Fibroblast of mammary gland (primary cell): ENCODE results near the gene PAGE4.

ENCODE experiments used
- DNase-seq: peaks from one replicate; pipeline ENCODE4 v3.0.0-alpha.2; 2010; ENCODE audit warnings: low read depth
- H3K4me3 ChIP-seq: 2 replicates; pipeline ENCODE4 v1.5.1; 2011; ENCODE audit warnings: low read depth, mild to moderate bottlenecking, low read length, moderate library complexity; ENCODE audit not compliant: control insufficient read depth
- CTCF ChIP-seq: conservative IDR thresholded peaks from 2 replicates; pipeline ENCODE4 v1.5.1; 2011; ENCODE audit warnings: low read depth, low read length, inconsistent platforms; ENCODE audit not compliant: control insufficient read depth, insufficient read depth

The PAGE4 gene

GRCh38 chrX:49812177-49812576, 16.9 kb upstream of the PAGE4 start:
- DNase-seq = no peak
- no peak overlapping the region for H3K4me3 ChIP-seq
- no peak for TF ChIP-seq CTCF

- H3K4me3 ChIP-seq = no peak overlapping the region
- no peak for TF ChIP-seq CTCF
- DNase-seq = no peak
Measured at GRCh38 chrX:49816435-49816834, 12.7 kb upstream of the PAGE4 start.

GRCh38 chrX:49838374-49838773, 9.3 kb downstream of the PAGE4 start:
- peak; percentile 64 for TF ChIP-seq CTCF
- DNase-seq = peak; percentile 36
- no peak overlapping the region for H3K4me3 ChIP-seq

GRCh38 chrX:49840679-49841078, 11.6 kb downstream of the PAGE4 start:
- no peak overlapping the region for H3K4me3 ChIP-seq
- TF ChIP-seq CTCF = peak; percentile 34
- DNase-seq = peak; percentile 38

GRCh38 chrX:49842621-49843020, 13.5 kb downstream of the PAGE4 start:
- TF ChIP-seq CTCF = no peak
- no peak for DNase-seq
- no peak overlapping the region for H3K4me3 ChIP-seq

GRCh38 chrX:49844611-49845010, 15.5 kb downstream of the PAGE4 start:
- TF ChIP-seq CTCF = no peak
- DNase-seq = no peak
- H3K4me3 ChIP-seq = no peak overlapping the region
